ENCODE results near the gene PCDH1.

DNA sequence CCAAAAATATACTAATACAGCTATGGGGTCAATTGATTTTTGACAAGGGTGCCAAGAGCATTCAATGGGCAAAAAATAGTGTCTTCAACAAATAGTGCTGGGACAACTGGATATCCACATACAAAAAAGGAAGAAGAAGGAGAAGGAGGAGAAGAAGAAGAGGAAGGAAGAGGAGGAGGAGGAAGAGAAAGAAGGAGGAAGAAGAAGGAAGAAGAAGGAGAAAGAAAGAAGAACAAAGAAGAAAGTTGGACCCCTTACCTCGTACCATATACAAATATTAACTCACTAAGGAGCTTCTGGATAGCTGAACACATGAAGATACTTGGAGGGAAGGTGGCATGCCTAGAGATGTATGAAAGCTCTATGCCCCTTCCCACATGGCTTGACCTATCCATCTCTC lies 28.3 kb upstream of the PCDH1 start:
- TF ChIP-seq, protein P1, sequence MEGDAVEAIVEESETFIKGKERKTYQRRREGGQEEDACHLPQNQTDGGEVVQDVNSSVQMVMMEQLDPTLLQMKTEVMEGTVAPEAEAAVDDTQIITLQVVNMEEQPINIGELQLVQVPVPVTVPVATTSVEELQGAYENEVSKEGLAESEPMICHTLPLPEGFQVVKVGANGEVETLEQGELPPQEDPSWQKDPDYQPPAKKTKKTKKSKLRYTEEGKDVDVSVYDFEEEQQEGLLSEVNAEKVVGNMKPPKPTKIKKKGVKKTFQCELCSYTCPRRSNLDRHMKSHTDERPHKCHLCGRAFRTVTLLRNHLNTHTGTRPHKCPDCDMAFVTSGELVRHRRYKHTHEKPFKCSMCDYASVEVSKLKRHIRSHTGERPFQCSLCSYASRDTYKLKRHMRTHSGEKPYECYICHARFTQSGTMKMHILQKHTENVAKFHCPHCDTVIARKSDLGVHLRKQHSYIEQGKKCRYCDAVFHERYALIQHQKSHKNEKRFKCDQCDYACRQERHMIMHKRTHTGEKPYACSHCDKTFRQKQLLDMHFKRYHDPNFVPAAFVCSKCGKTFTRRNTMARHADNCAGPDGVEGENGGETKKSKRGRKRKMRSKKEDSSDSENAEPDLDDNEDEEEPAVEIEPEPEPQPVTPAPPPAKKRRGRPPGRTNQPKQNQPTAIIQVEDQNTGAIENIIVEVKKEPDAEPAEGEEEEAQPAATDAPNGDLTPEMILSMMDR (IDR thresholded peaks at IDR 0.05) = no peak
- TF ChIP-seq POLR2A (IDR thresholded peaks at IDR 0.05) (no peak), POLR2AphosphoS5 (IDR thresholded peaks at IDR 0.05) (no peak), EP300 (IDR thresholded peaks at IDR 0.05) (no peak)
